Gastrocnemius medialis (tissue), 4 donors: ENCODE data around the gene KIF11.

Experiments
- CTCF ChIP-seq, 5 experiments: fragments of 450-650 bp in 3 of 5; fragments of 200-600 bp in 2 of 5; sonication (generic) in 2 of 5; IDR thresholded peaks in 4 of 5; conservative IDR thresholded peaks in 1 of 5; 1 replicate in 4 of 5; 2 replicates in 1 of 5; pipeline ENCODE4 v1.5.1; 2016 to 2019; ENCODE audit warnings: antibody characterized with exemption in 5 of 5, mild to moderate bottlenecking in 3 of 5, moderate library complexity in 3 of 5
- POLR2A ChIP-seq, 2 donors: fragments of 450-650 bp; IDR thresholded peaks; one replicate each; pipeline ENCODE4 v1.6.1; 2017; ENCODE audit warnings: antibody characterized with exemption in 2 of 2, mild to moderate bottlenecking in 2 of 2, moderate library complexity in 2 of 2

GRCh38 chr10:92572362-92573090, 20.4 kb upstream of the KIF11 start:
- no peak for TF ChIP-seq CTCF (IDR thresholded peaks at IDR 0.05 in 4 of 5, conservative IDR thresholded peaks at IDR 0.05 in 1 of 5)
- TF ChIP-seq POLR2A (IDR thresholded peaks at IDR 0.05) = no peak
